Amygdala (tissue), 56 donors: ENCODE measurements around the gene RTP1.
"Not testable (repeated sequence)": the region's sequence is repeated elsewhere in the genome, so short reads cannot be mapped to it uniquely, and the experiment has no call there.

ENCODE experiments used
- DNase-seq, 56 donors: peaks; one replicate each; lab custom pipeline; 2025; lab: John Stamatoyannopoulos, UW

Gene RTP1

GRCh38 chr3:187196573-187197334 lies 532 bp upstream of the RTP1 start:
- DNase-seq, result no peak

- no peak for DNase-seq
Observed at GRCh38 chr3:187198490-187198889, 1.2 kb downstream of the RTP1 start.

- DNase-seq, result not testable (repeated sequence)
Observed at GRCh38 chr3:187199463-187200050, 2.3 kb downstream of the RTP1 start.

GRCh38 chr3:187205683-187206082 lies 8.4 kb downstream of the RTP1 start:
- DNase-seq, result no peak

GRCh38 chr3:187207062-187207461 lies 9.8 kb downstream of the RTP1 start:
- DNase-seq, result no peak

GRCh38 chr3:187207624-187208023 lies 10.3 kb downstream of the RTP1 start:
- DNase-seq, result no peak

- no peak for DNase-seq
Observed at GRCh38 chr3:187208159-187208558, 10.9 kb downstream of the RTP1 start.

- peak in 1 of 56 donors; percentile 12 for DNase-seq
Observed at GRCh38 chr3:187209491-187209890, 12.2 kb downstream of the RTP1 start.

GRCh38 chr3:187210091-187210490 lies 12.8 kb downstream of the RTP1 start:
- no peak for DNase-seq

- DNase-seq, result no peak
Observed at GRCh38 chr3:187210545-187211327, 13.4 kb downstream of the RTP1 start.

GRCh38 chr3:187211532-187212195 lies 14.4 kb downstream of the RTP1 start:
- no peak for DNase-seq

GRCh38 chr3:187212196-187212545 lies 14.9 kb downstream of the RTP1 start:
- DNase-seq, result no peak

- peak in 1 of 56 donors; percentile 11 for DNase-seq
Observed at GRCh38 chr3:187212705-187213104, 15.4 kb downstream of the RTP1 start.

- DNase-seq, result no peak
Observed at GRCh38 chr3:187213616-187214015, 16.3 kb downstream of the RTP1 start.

GRCh38 chr3:187215460-187215859 lies 18.2 kb downstream of the RTP1 start:
- no peak for DNase-seq

GRCh38 chr3:187222801-187223200 lies 25.5 kb downstream of the RTP1 start:
- DNase-seq, result no peak

GRCh38 chr3:187223799-187224198 lies 26.5 kb downstream of the RTP1 start:
- no peak for DNase-seq

- no peak for DNase-seq
Observed at GRCh38 chr3:187227658-187228258, 30.5 kb downstream of the RTP1 start.

GRCh38 chr3:187228740-187229139 lies 31.5 kb downstream of the RTP1 start:
- no peak for DNase-seq

GRCh38 chr3:187230011-187230410 lies 32.7 kb downstream of the RTP1 start:
- no peak for DNase-seq

- DNase-seq, result no peak
Observed at GRCh38 chr3:187236962-187237361, 39.7 kb downstream of the RTP1 start.
